GM21786 (cell line): ENCODE data around the gene ARHGAP6.

Experiments used
- ATAC-seq: cut with Tn5 transposase; IDR thresholded peaks from one replicate; pipeline ENCODE4 v1.9.1; 2021; ENCODE audit not compliant: unreplicated experiment

ARHGAP6 gene

GRCh38 chrX:11464380-11464779, 201.3 kb downstream of the ARHGAP6 start:
- no peak for ATAC-seq

GRCh38 chrX:11462648-11463047, 203.1 kb downstream of the ARHGAP6 start:
- ATAC-seq, result no peak

GRCh38 chrX:11462136-11462535, 203.6 kb downstream of the ARHGAP6 start:
- ATAC-seq, result no peak

- no peak for ATAC-seq
These were observed 204.3 kb downstream of the ARHGAP6 start for GRCh38 chrX:11461201-11462001.

DNA sequence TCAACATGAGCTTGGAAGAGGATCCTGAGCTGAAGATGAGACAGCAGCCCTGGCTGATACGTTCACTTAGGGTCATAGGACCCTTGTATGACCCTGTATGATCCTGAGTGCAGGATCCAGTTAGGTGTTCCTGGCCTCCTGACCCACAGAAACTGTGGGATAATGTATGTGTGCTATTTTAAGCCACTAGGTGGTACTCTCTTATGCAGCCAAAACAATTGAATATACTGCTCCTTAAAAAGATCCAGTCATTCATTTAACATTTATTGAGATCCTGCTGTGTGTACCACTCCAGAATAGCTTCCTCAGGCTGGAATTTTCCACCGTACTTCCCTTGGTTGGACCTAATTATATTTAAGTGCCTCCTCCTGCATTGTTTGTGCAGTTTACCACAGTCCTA, 205.4 kb downstream of the ARHGAP6 start:
- ATAC-seq, result no peak

DNA sequence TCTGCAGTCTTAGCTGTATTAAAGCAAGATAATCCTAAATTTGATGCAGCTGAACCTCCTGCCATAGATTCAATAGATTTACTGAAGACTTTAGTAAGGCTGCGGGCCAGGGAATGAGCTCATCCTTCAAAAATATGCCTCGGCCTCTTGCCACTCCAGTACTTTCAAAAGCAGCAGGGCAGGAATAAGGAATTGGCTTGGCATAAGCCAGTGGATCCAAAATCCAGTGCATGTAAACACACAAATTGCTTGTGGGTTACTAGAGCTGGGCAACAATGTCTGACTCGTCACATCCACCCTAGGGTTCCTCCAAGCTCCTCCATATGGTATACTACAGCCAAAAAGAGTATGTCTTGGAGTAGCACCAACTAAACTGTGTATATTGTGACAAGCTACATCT, 207.6 kb downstream of the ARHGAP6 start:
- ATAC-seq, result no peak

GRCh38 chrX:11451151-11451550, 214.6 kb downstream of the ARHGAP6 start:
- no peak for ATAC-seq

DNA sequence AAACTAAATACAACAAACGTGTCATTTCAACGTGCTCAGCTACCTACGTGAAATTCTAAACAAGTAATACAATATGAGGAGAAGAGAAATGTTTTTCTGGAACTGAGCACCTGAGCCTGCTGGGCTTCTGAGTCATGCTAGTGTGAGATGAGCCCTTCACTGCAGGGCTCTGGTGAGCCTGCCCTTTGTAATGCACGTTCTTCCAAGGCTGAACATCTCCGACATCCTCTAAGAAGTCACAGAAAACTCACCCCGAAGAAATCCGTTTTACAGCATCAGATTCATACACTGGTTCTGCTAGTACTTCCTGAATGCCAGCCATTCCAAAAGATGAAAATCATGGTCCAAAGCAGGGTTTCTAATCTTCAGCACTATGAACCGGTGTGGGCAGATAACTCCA, 215.4 kb downstream of the ARHGAP6 start:
- no peak for ATAC-seq

- no peak for ATAC-seq
These were observed 216.1 kb downstream of the ARHGAP6 start for GRCh38 chrX:11449613-11450012.

DNA sequence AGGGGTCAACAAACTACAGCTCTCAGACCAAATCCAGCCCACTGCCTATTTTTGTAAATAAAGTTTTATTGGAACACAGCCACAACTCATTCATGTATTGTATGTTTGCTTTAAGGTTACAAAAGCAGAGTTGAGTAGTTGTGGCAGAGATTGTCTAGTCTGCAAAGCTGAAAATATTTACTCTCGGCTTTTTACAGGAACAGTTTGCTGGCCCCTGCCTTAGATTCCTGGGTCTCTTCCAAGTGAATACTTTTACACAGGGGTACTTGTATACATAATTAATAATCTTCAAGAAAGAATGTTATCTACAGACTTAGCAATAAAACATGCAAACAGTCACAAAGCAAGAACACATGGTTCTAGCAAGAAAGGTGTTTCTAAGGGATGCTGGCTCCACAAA, 218.3 kb downstream of the ARHGAP6 start:
- ATAC-seq, result no peak

- no peak for ATAC-seq
These were observed 218.8 kb downstream of the ARHGAP6 start for GRCh38 chrX:11446949-11447348.

- ATAC-seq, result no peak
These were observed 219.4 kb downstream of the ARHGAP6 start for GRCh38 chrX:11446336-11446735.

DNA sequence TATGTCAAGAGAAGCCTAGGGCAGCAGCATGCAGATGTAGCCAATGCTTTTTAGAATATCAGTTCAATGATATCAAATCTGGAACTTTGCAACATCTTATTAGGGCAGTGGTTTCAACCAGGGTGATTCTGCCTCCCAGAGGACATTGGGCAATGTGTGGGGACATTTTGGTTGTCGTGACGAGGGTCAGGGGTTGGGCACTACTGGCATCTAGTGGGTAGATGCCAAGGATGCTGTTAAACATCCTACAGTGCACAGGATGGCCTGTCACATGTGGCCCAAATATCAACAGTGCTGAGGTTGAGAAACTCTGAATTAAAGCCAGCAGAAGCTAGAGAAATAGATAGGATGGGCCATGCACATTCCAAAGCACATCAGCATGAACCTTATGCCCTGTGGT, 220.2 kb downstream of the ARHGAP6 start:
- ATAC-seq, result no peak

GRCh38 chrX:11444052-11444451, 221.7 kb downstream of the ARHGAP6 start:
- no peak for ATAC-seq

DNA sequence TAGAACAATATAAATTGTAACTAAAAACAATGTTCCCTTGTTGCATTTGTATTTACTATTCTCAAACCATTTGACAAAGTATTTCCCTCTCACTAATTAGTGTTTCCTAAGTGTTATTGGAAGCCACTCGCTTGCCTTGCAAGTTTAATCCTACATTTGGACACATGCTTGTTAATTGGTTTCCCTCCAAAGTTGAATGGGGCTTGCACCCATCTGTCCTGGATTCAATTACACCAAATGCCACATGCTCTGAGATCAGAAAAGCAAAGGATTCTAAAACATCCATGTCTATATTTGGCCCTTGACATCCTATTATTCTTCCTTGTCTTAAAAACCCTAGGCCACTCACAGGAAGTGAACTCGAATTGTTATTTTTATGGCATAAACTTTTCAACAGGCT, 225.9 kb downstream of the ARHGAP6 start:
- ATAC-seq, result no peak

DNA sequence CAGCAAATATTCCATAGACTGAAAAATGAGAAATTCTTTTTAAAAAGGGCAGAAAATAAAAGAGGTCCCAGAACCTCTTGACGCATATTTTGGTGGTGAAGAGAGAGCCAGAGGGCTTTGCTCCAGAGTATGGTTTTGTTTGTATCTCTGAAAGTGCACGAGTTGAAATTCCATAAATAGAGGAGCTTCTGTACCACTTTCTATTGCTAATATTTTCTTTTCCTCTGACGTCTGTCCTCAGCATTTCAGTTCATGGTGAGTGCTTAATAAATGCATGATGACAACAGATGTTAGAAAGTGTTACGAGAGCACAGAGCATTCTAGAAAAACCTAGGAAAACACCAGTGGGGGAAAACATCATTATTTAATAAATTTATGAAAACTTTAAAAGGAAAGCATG, 227.0 kb downstream of the ARHGAP6 start:
- ATAC-seq, result no peak

DNA sequence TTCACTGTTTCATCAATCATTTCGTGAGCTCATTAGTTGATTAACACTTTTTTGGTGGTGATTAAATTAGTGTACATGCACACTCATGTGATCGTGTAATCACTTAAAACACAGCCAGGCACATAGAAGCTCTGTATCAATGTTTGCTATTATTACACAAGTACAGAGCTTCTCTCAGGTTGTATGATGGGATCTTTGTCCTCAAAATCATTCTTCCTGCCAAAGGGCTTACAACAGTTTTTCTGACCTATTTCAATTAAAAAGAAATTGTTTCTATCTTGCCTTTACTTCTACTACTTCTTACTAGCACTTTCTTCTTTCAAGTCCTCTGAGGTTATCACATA, 227.4 kb downstream of the ARHGAP6 start:
- no peak for ATAC-seq

DNA sequence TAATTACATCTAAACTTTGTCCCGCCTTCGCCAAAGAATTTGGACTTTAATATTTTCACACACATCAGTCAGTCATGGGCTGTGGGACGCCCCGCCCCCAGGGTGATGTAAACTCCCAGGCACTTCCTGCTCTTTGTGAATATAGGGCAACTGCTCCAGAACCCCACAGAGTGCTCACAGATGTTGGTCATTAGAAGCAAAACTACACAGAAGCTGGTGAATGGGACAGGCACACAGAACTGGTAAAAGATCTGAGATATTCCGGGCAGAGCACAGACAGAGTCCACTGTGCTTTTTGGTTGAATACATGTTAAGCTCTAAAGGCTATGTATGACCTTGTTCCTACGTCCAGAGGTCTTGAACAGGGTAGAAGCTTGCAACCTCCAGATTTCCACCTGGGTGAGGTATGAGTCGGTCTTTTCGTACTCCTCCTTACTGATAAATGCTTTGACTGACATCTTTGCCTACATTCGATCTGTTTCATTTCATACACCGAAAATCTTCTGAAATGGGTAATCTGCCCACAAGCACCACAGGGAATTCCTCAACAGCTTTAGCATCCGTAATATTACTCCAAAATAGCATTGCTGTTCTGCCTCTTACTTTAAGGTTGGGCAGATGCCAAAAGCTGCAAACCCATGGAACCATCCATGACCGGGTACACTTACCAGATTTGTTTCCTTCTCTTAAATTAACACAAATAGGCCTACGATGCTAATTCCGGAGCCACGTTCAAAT, 227.9 kb downstream of the ARHGAP6 start:
- no peak for ATAC-seq

- no peak for ATAC-seq
These were observed 230.2 kb downstream of the ARHGAP6 start for GRCh38 chrX:11435568-11435967.

GRCh38 chrX:11434607-11435006, 231.1 kb downstream of the ARHGAP6 start:
- ATAC-seq, result no peak

- ATAC-seq, result no peak
These were observed 233.9 kb downstream of the ARHGAP6 start for GRCh38 chrX:11431786-11432185.

GRCh38 chrX:11430271-11430670, 235.4 kb downstream of the ARHGAP6 start:
- no peak for ATAC-seq
